HG02798 (cell line): Measurements from ENCODE around the gene PDCD4.

Experiments
- ATAC-seq: cut with Tn5 transposase; IDR thresholded peaks from one replicate; pipeline ENCODE4 v1.9.1; 2021; ENCODE audit warnings: mild to moderate bottlenecking; ENCODE audit not compliant: unreplicated experiment, poor library complexity

Gene PDCD4

DNA sequence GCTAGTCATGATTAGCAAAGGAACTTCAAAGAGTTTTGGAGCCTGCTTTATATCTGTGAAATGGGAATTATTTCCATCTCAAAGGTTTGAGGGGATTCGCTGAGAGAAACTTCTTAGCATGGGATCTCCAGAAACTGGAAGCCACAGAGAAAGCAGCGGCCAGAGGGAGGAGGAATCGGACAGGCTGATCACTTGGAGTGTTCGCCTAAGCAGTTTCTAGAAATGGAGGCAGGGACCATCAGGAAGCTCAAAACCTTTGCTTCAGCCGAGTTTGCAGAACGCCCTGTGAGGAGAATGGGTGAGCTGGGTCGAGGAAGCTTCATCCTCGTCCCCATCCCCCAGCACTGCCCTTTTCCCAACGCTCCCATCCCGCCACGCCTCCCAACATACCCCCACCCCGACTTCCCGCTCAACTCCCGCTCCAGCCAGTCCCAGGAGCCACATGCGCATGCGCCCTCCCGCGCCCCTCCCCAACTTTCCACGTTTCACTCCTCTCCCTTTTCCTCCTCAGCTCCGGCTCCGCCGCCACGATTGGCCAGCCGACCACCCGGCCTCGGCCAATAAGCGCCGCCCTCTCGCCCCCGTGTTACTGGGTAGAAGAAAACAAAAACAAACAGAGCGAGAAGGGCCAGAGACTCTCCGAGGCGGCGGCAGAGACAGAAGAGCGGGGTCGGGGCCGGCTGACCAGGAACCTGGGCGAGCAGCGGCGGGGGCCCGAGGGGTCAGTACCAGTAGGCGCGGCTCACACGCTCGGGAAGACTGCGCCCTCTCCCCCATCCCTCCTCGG is at the start of gene PDCD4:
TSS of gene PDCD4 (plus strand) at position 631 of the 787 bp plus-strand sequence. CDS start 4,100 bp downstream, outside the sequence.
- ATAC-seq, result peak; percentile 85

GRCh38 chr10:110822035-110822711 is 49.6 kb upstream of the PDCD4 start:
- ATAC-seq, result no peak

- ATAC-seq, result no peak
These were observed 48.9 kb upstream of the PDCD4 start for GRCh38 chr10:110822712-110823311.

GRCh38 chr10:110824152-110824441 is 47.6 kb upstream of the PDCD4 start:
- no peak for ATAC-seq

GRCh38 chr10:110824660-110825059 is 47.1 kb upstream of the PDCD4 start:
- ATAC-seq, result no peak

GRCh38 chr10:110825508-110825907 is 46.2 kb upstream of the PDCD4 start:
- no peak for ATAC-seq

- no peak for ATAC-seq
These were observed 44.3 kb upstream of the PDCD4 start for GRCh38 chr10:110827410-110827809.

DNA sequence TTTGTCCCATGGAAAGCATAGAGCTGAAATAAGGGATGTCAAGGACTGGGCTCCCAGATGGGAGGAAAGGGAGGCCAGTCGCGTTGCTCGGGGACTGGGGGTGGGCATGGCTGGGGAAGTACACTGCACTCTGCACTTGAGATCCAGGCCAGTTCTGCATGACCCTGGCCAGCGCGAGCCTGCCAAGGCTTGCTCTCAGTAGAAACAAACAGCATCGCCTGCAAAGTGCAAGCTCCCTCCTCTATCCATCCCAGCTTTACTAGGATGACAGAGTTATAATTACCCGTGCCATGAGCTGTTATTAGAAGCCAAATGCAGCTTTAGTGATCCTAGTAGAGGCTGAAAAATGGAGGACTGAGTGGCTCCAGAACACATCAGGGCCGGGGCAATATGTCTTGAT is 43.9 kb upstream of the PDCD4 start:
- no peak for ATAC-seq

- no peak for ATAC-seq
These were observed 43.2 kb upstream of the PDCD4 start for GRCh38 chr10:110828525-110828924.

DNA sequence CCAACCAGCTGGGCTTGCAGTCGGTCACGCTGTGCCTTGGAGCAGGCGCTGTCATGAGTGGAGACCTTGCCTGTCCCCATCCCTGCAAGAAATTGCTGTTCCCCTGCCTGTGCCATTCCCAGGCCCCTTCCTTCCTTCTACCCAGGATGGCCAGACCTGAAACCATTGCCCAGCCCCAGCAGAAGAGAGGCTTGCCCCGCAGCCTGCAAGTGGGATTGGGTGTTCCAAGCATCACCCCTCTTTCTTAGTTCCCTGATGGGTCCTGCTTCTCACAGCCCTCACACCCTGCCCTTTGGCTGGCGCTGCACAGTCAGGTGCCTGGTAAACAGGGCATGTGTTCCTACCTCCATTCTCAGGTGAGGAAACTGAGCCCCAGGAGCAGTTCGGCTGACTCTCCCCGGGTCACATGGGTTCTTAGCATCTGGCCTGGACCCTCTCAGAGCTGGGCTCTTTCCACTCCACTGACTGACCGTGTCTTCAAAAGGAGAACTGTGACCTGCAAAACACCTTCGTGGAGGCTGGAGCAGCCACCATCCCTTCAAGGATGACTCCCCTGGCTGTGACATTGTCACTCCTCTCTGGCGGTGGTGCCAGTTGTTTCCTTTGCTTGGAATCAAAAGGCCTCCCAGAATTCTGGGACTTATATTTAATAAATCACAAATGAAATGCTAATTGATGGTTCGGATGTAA is 41.9 kb upstream of the PDCD4 start:
- no peak for ATAC-seq

GRCh38 chr10:110833234-110833940 is 38.3 kb upstream of the PDCD4 start:
- no peak for ATAC-seq

DNA sequence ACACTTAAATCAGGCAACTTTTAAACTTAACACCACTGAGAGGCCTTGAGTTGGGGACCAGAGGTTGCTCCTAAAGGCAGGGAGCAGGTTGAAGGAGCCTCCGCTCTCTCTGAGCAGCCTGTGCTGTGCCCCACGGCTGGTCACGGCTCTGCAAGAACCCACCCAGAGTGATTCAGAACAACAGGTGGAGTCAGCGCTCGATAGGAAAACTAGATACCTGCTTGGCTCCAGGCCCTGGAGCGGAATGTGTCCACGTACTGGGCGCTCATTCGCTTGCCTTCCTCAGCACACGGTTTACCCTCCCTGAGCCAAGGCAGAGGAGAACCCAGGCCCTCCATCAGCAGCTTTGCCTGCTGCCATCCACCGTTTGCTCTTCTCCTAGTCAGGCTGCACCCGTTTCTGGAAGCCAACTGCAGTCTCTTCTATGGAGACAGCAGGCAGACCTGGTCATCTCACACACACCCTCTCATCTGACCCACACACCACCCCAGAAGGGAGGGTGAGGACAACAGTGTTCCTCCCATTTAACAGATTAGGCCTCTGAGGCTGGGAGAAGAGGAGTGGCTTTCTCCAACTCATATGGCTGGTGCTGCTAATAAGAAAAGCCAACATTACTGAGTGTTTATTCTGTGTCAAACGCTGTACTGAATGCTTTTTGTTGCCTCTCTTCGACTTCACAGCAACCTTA is 37.6 kb upstream of the PDCD4 start:
- no peak for ATAC-seq

DNA sequence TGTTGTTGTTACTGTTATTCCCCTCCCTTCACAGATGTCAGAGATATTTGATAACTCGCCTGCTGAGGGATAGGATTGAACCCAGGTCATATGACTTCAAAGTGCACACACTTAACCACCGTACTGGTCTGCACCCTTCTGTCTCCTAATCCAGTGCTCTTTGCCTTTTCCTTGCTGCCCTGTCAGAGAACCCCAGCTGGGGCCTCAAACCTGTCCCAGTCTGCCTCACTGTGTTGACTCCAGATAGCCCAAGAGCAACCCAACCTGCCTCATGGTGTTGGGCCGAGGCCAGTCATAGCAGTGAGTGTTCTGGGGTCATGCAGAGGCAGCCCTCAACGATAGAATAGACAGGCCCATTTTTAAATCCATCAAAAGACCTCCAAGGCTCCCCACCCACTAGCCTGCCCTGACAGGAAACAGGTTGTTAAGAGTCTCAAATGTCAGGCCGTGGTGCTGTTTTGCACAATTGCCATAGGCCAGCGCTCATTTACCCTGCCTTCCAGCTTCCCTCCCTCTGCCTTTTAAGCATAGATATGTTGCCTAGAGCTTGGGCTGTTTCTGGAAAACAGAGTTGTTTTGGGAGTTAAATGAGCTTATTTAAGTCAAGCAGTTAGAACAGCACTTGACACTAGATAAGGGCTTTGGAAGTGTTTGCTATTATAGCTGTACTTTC is 37.0 kb upstream of the PDCD4 start:
- ATAC-seq, result no peak

GRCh38 chr10:110835841-110836240 is 35.9 kb upstream of the PDCD4 start:
- no peak for ATAC-seq

GRCh38 chr10:110836706-110837105 is 35.0 kb upstream of the PDCD4 start:
- ATAC-seq, result no peak

DNA sequence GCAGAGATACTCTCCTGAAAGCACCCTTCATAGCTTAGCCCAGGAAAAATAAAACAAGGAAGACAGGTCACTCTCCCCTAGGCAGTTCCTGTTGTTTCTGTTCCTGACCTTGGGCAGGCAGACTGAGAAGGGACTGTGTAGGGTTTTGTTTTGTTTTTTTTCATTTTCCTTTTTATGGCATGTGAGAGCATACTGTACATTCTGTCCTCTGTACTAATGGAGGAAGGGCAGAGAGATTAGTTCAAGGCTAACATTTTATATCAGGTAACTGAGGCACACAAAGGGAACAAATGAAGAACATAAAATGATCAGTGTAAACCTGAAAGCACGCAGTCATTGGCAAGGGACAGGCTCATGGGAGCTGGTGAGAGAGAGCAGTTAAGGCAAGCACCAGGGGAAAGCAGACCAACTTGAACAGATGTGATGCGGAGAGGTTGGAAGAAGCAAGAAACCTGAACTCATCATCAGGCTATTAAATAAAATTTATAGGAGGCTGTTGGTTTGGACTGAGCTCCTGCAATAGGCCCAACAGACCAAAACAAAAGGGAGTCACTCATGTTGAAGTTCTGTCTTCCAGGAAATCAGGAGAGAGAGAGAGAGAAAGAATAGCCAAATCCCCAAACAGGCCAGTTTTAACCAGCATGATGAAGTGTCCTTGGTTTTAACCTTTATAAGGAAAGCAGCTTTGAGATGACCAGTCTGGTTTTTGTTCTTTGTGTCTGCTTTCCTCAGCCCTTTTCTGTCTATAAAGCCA is 34.1 kb upstream of the PDCD4 start:
- ATAC-seq, result no peak

- ATAC-seq, result no peak
These were observed 31.4 kb upstream of the PDCD4 start for GRCh38 chr10:110840225-110840922.

- no peak for ATAC-seq
These were observed 30.8 kb upstream of the PDCD4 start for GRCh38 chr10:110840923-110841428.
